Femur (tissue), 1 donor: ENCODE data around the gene RFTN1.

Experiments used
- DNase-seq: peaks from one replicate; pipeline ENCODE4 v3.0.0-alpha.2; 2017

Gene RFTN1

GRCh38 chr3:16400106-16400931 is 113.2 kb downstream of the RFTN1 start:
- no peak for DNase-seq

DNA sequence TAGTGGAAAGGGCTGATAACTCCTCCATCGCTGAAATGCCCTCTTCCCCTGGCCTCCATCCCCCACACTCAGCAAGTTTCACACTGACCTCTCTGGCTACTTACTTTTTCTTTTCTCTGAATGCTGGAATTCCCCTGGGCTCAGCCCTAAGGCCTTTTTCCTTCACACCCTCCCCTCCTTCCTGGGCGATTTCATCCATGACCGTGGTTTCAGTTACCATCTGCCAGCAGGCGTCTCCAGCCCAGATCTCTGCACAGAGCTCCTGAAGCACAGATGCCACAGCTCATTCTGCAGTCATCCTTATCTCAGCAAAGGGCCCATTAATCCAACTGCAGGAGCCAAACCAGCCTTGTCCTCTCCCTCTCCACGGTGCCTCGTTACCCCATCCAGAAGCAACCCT is 114.0 kb downstream of the RFTN1 start:
- DNase-seq: no peak

DNA sequence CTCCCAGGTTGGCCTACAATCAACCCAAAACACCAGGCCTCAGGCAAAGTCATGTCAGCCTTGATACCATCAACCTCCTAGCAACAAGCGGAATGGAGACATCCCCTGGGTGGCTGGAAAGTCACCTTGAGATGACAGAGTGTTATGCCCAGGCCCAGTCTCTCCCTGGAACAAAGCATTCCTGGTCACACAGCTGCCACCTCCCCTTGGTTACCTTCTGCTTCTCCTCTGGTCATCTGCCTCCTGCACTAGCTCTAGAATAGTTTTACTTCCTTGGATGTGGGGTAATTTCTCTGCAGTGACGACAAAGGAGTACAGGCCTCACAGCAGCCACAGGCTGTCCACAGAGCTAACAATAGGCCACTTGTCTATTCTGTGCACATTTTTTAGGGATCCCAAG is 114.9 kb downstream of the RFTN1 start:
- DNase-seq: no peak

DNA sequence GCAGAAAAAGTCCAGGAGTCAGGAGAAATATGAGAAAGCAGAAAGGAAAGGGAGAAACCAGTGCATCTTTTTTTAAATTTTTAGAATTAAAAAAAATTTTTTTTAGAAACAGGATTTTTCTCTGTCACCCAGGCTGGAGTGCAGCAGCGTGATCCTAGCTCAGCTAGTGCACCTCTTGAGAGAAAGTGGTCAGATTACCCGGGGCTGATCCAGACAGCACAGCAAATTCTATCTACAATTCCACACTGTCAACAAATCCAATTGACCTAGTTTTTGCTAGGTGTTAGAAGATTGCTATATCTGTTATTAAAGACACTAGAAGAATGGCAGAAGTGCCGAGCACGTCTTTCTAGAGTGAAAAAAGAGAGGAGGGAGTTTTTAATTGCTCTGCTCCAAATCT is 117.3 kb downstream of the RFTN1 start:
- no peak for DNase-seq

GRCh38 chr3:16395212-16395611 is 118.3 kb downstream of the RFTN1 start:
- no peak for DNase-seq

- DNase-seq: no peak
These were observed 118.9 kb downstream of the RFTN1 start for GRCh38 chr3:16394639-16395038.

- DNase-seq: no peak
These were observed 120.8 kb downstream of the RFTN1 start for GRCh38 chr3:16392717-16393116.

GRCh38 chr3:16392065-16392464 is 121.4 kb downstream of the RFTN1 start:
- no peak for DNase-seq

- no peak for DNase-seq
These were observed 122.9 kb downstream of the RFTN1 start for GRCh38 chr3:16390581-16390980.

- no peak for DNase-seq
These were observed 124.6 kb downstream of the RFTN1 start for GRCh38 chr3:16388850-16389441.

DNA sequence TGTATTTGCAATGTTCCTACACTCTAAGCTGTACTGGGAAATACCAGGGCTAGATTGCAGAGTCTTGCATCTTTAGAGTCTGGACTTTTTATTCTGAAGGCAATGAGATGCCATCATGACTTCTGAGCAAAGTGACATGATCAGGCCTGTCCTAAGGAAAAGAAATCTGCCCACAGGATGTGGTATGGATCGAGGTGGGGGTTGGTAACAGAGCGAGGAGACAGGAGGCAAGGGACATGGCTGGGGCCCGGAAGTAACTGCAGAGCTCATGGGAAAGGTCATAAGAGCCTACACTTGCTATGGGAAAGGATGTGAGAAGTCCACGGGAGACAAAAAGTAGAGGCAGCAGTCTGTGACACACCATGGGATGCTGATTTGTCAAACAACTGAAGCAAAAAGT is 126.9 kb downstream of the RFTN1 start:
- DNase-seq: no peak

DNA sequence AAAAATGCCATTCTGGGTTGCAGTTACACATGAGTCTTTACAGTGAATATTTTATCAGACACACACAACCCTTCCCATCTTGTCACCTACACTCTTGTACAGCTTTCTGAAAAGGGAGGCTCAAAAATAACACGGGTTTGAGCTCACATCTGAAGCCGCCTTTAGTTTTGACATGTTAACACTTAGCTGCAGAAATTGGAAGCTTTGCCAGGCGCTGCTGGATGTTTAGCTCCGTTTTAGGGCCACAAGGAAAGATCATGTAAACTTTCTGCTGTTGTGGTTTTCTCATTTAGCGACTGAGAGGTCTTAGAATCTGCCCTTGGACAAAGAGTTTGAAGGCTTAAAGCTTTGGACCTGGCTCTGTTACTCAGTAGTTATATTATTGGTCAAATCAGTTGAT is 128.3 kb downstream of the RFTN1 start:
- DNase-seq: no peak

DNA sequence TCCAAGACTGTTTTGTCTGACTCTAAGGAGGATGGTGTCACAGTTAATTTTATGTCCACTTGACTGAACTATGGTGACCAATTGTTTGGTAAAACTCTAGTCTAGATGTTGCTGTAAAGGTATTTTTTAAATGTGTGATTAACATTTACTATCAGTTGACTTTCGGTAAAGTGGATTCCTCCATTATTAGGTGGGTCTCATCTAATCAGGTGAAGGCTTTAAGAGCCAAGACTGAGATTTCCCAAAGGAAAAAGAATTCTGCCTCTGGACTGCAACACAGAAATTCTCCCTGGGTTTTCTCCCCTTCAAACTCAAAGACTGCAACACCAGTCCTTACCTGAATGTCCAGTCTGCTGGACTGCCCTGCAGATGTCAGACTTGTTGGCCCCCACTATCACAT is 129.6 kb downstream of the RFTN1 start:
- no peak for DNase-seq

GRCh38 chr3:16382845-16383244 is 130.7 kb downstream of the RFTN1 start:
- no peak for DNase-seq

DNA sequence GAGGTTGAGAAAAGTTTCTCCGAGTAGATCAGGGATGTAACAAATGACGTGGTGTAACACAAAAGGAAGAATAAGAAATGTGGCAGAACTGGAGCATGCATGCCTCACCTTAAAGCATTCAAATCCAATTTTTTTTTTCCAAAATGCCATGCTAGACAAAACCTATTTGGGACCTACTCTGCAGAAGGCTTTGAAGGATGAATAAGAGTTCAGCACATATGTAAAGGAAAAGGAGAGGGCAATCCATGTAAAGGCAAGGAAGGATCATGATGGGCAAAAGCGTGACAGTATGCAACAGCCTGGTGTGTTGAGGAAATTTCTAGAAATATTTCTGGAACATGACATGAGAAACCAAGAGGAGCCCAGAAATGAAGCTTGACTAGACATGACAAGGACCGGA is 132.1 kb downstream of the RFTN1 start:
- DNase-seq: no peak

DNA sequence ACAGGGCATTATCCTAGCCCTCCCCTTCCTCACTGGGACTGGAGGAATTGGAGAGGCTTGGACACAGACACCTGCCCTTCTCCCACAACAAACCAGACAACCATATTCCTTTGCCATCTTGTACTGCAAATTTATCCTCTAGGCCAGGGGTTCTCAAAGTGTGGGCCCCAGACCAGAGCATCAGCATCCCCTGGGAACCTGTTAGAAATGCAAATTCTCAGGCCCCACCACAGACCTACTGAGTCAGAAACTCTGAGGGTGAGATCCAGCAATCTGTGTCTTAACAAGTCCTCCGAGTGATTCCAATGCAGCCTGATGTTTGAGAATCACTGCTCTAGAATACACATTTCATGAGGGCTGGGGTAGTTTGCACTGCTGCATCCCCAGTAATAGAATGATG is 133.1 kb downstream of the RFTN1 start:
- DNase-seq: no peak

- DNase-seq: no peak
These were observed 133.7 kb downstream of the RFTN1 start for GRCh38 chr3:16379838-16380237.

DNA sequence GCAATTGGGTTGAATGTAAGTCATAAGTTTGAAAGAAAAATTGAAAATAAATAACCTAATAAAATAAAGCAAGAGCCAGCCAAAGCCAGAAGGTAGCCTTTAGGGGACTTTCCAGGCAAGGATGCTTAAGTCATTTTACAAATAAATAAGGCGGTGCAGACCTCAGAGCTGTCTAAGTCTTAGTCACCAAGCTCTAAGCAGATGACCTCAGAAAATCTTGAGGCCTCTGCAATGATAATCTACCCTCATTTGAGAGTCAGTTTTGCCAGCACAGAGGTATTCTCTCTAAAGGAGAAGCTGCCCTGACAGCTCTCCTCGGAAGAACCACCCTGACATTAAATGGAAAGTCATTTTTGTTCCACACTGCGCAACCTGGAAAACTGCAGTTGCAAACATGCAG is 134.6 kb downstream of the RFTN1 start:
- DNase-seq: no peak

GRCh38 chr3:16378415-16378814 is 135.1 kb downstream of the RFTN1 start:
- DNase-seq: no peak

- no peak for DNase-seq
These were observed 135.6 kb downstream of the RFTN1 start for GRCh38 chr3:16377847-16378302.

DNA sequence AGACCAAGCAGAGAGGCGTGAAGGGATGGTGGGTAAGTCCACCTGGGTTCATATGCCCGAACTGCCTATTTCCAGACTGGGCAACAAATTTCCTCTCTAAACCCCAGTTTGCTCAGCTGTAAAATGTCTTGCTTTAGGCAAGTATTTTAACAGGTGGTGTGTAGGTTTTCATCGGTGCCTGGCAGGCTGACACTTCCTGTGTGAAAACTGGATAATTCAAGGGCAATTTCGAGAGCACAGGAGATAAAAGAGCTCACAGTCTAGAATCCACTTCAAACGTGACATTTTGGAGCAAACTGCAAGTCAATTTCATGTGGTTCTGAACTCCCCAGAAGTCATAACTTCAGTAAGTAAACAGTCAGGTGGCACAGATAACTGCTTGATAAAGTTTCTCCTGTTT is 136.3 kb downstream of the RFTN1 start:
- no peak for DNase-seq

DNA sequence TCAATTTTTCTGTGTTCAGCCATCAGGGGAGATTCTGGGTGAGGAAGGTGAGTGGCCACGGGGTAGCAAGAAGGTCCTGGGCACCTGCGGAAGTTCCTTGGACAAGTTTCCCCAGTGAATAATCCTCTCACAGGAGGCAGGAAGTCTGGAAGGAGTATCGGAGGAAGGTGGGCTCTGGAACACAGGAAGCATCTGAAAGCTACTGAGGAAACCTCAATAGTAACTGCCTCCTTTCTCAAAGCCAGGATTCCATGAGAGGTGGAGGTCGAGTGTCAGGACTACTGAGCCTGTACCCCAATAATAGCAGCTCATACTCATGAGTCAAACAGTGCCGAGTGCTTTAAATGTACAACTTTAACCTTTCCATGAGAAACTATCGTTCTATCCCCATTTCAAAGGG is 137.6 kb downstream of the RFTN1 start:
- DNase-seq: no peak

GRCh38 chr3:16374935-16375245 is 138.6 kb downstream of the RFTN1 start:
- DNase-seq: no peak

DNA sequence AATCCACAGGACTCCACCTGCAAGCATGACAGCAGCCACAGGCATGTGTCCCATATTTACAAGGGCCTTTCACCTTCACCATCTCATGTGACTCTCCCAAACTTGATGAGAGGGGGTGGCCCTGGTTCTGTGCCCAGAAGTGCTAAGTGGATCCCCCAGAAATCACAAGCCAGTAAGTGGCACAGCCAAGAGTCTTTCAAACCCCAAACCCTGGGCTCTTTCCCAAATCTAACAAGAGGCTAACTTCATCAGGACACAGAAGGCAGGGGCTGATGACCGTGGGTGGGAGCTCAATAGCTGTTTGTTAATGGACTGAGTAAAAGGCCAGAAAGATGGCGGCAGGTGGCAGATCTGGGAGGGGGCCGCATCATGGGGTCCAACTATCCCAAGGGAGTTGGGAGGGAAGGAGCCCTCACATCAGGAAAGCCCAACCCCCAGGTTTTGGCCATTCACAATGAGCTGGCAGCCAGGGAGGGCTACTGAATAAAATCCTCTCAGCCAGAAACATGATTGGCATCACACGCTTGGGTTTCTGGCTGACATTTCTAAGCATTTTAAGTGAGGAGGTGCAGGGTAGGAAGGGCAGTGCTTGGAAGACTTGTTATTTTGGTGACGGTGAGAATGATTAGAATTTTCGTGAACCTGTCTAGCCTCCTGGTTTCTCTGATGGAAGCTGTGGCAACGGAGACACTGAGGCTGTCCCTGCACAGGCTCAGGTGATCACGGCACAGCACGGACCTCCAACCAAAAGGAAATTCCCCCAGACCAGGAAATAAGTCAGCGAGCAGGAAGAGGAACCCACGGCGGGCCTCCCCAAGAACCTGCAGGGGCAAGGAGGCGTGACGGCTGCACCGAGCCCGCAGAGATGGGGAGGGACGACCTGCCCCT is 139.2 kb downstream of the RFTN1 start:
- DNase-seq: no peak
